OCI-LY3 (cell line): ENCODE data around the gene GLRA3.

Experiments
- H2AFZ ChIP-seq: fragments of 200-600, 300-600 bp; shearing (Covaris generic); 2 replicates; pipeline ENCODE4 v1.6.0; 2014; ENCODE audit warnings: antibody characterized with exemption, low read depth, low read length
- H3K27ac ChIP-seq: fragments of 200-600, 300-600 bp; sonication (generic); 2 replicates; pipeline ENCODE4 v1.5.1; 2014; ENCODE audit warnings: mild to moderate bottlenecking, low read length, moderate library complexity, mixed read lengths
- H3K27me3 ChIP-seq: fragments of 200-600, 300-600 bp; sonication (generic); 2 replicates; pipeline ENCODE4 v1.6.1; 2014; ENCODE audit warnings: low read depth, low read length, mixed read lengths
- H3K36me3 ChIP-seq: fragments of 200-600, 300-600 bp; sonication (generic); replicated peaks from 2 replicates; pipeline ENCODE3; 2014; ENCODE audit warnings: low read depth, low read length, mixed read lengths
- H3K4me1 ChIP-seq: fragments of 300-600, 200-600 bp; sonication (generic); 2 replicates; pipeline ENCODE4 v1.6.1; 2014; ENCODE audit warnings: low read length, mixed read lengths
- H3K4me2 ChIP-seq: fragments of 200-600, 300-600 bp; sonication (generic); 2 replicates; pipeline ENCODE4 v1.6.1; 2014; ENCODE audit warnings: low read length, mixed read lengths
- H3K4me3 ChIP-seq: fragments of 300-600, 200-600 bp; sonication (generic); 2 replicates; pipeline ENCODE4 v1.5.1; 2014; ENCODE audit warnings: antibody characterized with exemption, mild to moderate bottlenecking, low read length, moderate library complexity
- H3K79me2 ChIP-seq: fragments of 300-600, 200-600 bp; shearing (Covaris generic); 2 replicates; pipeline ENCODE4 v1.6.1; 2014; ENCODE audit warnings: mild to moderate bottlenecking, low read length, mixed read lengths
- H3K9ac ChIP-seq: fragments of 300-600, 200-600 bp; shearing (Covaris generic); 2 replicates; pipeline ENCODE4 v1.6.0; 2014; ENCODE audit warnings: mild to moderate bottlenecking, low read length, moderate library complexity
- H3K9me3 ChIP-seq: fragments of 200-600, 300-600 bp; shearing (Covaris generic); 2 replicates; pipeline ENCODE4 v1.6.1; 2014; ENCODE audit warnings: low read length, mixed read lengths; ENCODE audit not compliant: insufficient read depth
- H4K20me1 ChIP-seq: fragments of 200-600, 300-600 bp; sonication (generic); 2 replicates; pipeline ENCODE4 v1.6.1; 2016; ENCODE audit warnings: low read length, mixed read lengths; ENCODE audit not compliant: insufficient read depth
- EZH2phosphoT487 ChIP-seq: fragments of 200-600 bp; shearing (Covaris generic); IDR thresholded peaks from 2 replicates; pipeline ENCODE4 v1.6.1; 2018; ENCODE audit warnings: antibody characterized with exemption, mixed run types, low read depth
- TF ChIP-seq, protein P1 (sequence below): fragments of 200-600, 300-600 bp; sonication (generic); IDR thresholded peaks from 2 replicates; pipeline ENCODE4 v1.5.1; 2014; ENCODE audit warnings: antibody characterized with exemption, low read length, low read depth

Gene GLRA3

DNA sequence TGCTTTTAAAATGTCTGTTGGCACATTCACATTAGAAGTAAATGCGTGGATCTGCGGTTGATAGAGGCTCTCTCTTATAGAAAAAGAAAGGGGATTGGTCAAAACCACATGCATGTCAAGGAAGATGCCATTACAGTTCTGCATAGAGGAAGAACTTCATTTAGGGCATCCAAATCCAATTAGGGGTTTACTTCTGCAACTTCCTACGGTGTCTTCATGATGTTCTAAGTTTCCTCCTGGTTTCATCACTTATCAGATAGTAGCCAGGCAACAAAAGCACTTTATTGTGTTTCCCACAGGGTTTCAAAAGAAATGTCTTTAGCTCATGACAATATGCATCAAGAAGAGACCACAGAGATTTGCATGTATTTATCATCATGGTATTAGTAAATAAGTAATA, 170.8 kb downstream of the GLRA3 start:
- Histone ChIP-seq H3K4me3 (no peak overlapping the region), H3K4me1 (no peaks in the 10 kb centered on the region), H3K27ac (no peak overlapping the region), H3K9me3 (no peaks in the 10 kb centered on the region), H4K20me1 (no peaks in the 10 kb centered on the region), H3K9ac (no peak overlapping the region), H2AFZ (no peak overlapping the region), H3K79me2 (no peaks in the 10 kb centered on the region), H3K27me3 (no peaks in the 10 kb centered on the region), H3K36me3 (no peaks in the 10 kb centered on the region), H3K4me2 (no peak overlapping the region)
- TF ChIP-seq, protein P1, sequence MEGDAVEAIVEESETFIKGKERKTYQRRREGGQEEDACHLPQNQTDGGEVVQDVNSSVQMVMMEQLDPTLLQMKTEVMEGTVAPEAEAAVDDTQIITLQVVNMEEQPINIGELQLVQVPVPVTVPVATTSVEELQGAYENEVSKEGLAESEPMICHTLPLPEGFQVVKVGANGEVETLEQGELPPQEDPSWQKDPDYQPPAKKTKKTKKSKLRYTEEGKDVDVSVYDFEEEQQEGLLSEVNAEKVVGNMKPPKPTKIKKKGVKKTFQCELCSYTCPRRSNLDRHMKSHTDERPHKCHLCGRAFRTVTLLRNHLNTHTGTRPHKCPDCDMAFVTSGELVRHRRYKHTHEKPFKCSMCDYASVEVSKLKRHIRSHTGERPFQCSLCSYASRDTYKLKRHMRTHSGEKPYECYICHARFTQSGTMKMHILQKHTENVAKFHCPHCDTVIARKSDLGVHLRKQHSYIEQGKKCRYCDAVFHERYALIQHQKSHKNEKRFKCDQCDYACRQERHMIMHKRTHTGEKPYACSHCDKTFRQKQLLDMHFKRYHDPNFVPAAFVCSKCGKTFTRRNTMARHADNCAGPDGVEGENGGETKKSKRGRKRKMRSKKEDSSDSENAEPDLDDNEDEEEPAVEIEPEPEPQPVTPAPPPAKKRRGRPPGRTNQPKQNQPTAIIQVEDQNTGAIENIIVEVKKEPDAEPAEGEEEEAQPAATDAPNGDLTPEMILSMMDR, result no peak
- TF ChIP-seq EZH2phosphoT487, result no peak

DNA sequence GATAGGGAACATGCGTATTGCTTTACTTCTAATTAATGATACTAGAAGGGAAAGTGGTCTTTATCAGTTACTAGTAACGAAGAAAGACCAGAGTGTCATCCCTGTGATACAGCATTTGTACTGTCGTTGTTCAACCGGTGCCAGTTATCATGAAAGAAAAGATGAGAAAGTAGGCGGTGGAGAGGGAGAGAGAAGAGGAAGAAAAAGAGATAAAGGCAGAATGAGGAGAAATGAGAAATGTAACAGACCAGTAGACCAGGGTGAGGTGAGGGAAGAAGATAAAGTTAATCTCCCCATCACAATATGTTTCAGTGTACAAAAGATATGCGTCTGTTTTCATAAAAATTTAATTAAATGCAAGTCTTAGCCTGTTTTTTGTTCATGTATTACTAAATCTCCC, 171.6 kb downstream of the GLRA3 start:
- no peaks in the 10 kb centered on the region for H3K9me3 ChIP-seq
- H4K20me1 ChIP-seq, result no peaks in the 10 kb centered on the region
- no peaks in the 10 kb centered on the region for H3K4me1 ChIP-seq
- H3K27me3 ChIP-seq, result no peaks in the 10 kb centered on the region
- TF ChIP-seq, protein P1, result no peak
- TF ChIP-seq EZH2phosphoT487, result no peak
- no peak overlapping the region for H2AFZ ChIP-seq
- H3K79me2 ChIP-seq, result no peaks in the 10 kb centered on the region
- no peak overlapping the region for H3K4me2 ChIP-seq
- no peak overlapping the region for H3K27ac ChIP-seq
- H3K9ac ChIP-seq, result no peak overlapping the region
- no peaks in the 10 kb centered on the region for H3K36me3 ChIP-seq
- H3K4me3 ChIP-seq, result no peak overlapping the region

DNA sequence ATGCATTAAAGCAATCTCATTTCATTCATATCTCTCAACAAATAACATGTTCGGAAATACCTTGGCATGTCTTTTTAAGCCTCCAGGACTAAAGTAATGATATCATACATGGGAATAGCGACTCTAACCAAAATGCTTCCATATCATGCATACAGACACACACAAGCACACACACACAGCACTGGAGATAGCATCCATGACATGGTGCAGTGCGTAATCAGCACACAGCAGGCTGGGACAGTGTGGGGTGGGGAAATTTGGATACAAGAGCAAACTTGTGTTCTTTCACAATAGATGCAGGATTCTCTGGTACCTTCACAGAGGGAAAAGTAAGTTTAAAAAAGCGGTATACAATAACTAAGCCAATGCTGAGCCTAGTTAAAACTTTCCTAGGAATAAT, 174.4 kb downstream of the GLRA3 start:
- Histone ChIP-seq H3K27ac (no peak overlapping the region), H3K4me1 (no peaks in the 10 kb centered on the region), H3K27me3 (no peaks in the 10 kb centered on the region), H3K4me3 (no peak overlapping the region), H4K20me1 (no peaks in the 10 kb centered on the region), H2AFZ (no peak overlapping the region), H3K9ac (no peak overlapping the region), H3K4me2 (no peak overlapping the region), H3K9me3 (no peaks in the 10 kb centered on the region), H3K79me2 (no peaks in the 10 kb centered on the region), H3K36me3 (no peaks in the 10 kb centered on the region)
- TF ChIP-seq, protein P1, result no peak
- TF ChIP-seq EZH2phosphoT487, result no peak

DNA sequence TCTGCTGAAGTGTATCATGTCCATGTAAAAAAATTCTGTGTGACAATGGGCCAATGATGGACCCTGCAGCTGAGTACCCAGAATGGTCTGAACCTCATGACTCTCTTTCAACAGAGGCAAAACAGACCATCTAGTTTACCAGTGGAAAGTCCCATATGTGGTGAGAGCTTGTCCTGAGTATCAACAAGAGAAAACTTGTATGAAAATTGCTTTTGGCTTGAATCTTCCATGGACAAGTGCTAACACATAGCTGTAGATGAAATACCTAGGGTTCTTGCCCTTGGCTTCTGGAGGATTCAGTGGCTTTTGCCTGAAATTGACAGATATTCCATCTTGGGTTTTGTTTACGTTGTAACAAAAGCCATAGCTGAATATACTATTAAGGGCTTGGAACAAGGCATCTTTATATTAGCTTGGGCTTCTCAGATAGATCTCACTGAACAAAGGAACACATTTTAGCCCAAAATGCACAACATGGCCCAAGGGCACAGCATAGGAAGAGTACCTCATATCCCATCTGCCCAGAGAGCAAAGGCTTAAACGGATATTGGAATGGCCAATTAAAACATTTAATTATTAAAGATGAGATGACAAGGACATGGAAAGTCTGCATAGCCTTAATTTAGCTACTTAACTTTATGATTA, 178.2 kb downstream of the GLRA3 start:
- H3K4me3 ChIP-seq, result no peak overlapping the region
- H4K20me1 ChIP-seq, result no peaks in the 10 kb centered on the region
- TF ChIP-seq EZH2phosphoT487, result no peak
- TF ChIP-seq, protein P1, result no peak

More for the DNA sequence above, 178.2 kb downstream of the GLRA3 start:
- Histone ChIP-seq H3K4me1 (no peaks in the 10 kb centered on the region), H3K27me3 (no peaks in the 10 kb centered on the region), H3K4me2 (no peak overlapping the region), H2AFZ (no peak overlapping the region), H3K27ac (no peak overlapping the region), H3K36me3 (no peaks in the 10 kb centered on the region), H3K79me2 (no peaks in the 10 kb centered on the region), H3K9ac (no peak overlapping the region), H3K9me3 (no peaks in the 10 kb centered on the region)
